ENCODE results near the gene MALAT1. TPM values are rescaled to one million over a fixed set of nuclear protein-coding genes. Genes with fewer than 3 reads are reported as not detected.

Gene MALAT1
- total RNA-seq, 1 donor from 2014 or later: 5,323 TPM

Other genes with a start within 250 kb of the MALAT1 start
- gene POLA2, start 237.1 kb upstream of the MALAT1 start, total RNA-seq: 78.2 and 78.9 TPM in 2 replicates
- gene CDC42EP2, start 184.2 kb upstream of the MALAT1 start, total RNA-seq: 1.6 and 2.7 TPM in 2 replicates
- gene DPF2, start 165.2 kb upstream of the MALAT1 start, total RNA-seq: 84.5 and 93.1 TPM in 2 replicates
- gene TIGD3, start 144.3 kb upstream of the MALAT1 start, total RNA-seq: 1.1 TPM in 2 replicates
- gene SLC25A45, start 116.4 kb upstream of the MALAT1 start, total RNA-seq: 15.3 and 19.4 TPM in 2 replicates
- gene FRMD8, start 112.4 kb upstream of the MALAT1 start, total RNA-seq: 40.5 and 42.3 TPM in 2 replicates
- gene NEAT1, start 76.2 kb upstream of the MALAT1 start, total RNA-seq: 507 and 517 TPM in 2 replicates
- gene SCYL1, start 26.0 kb downstream of the MALAT1 start, total RNA-seq: 103 and 109 TPM in 2 replicates
- 97.9 and 103 TPM in 2 replicates for gene LTBP3, start 59.3 kb downstream of the MALAT1 start, total RNA-seq
- gene ZNRD2, start 71.4 kb downstream of the MALAT1 start, total RNA-seq: 94.6 and 96.9 TPM in 2 replicates
- gene FAM89B, start 73.5 kb downstream of the MALAT1 start, total RNA-seq: 50.4 and 50.6 TPM in 2 replicates
- gene EHBP1L1, start 77.0 kb downstream of the MALAT1 start, total RNA-seq: 168 and 178 TPM in 2 replicates
- gene KCNK7, start 96.8 kb downstream of the MALAT1 start, total RNA-seq: 1.6 and 2.0 TPM in 2 replicates
- gene MAP3K11, start 115.2 kb downstream of the MALAT1 start, total RNA-seq: 103 and 106 TPM in 2 replicates
- gene PCNX3, start 116.7 kb downstream of the MALAT1 start, total RNA-seq: 55.0 and 55.2 TPM in 2 replicates
- gene SIPA1, start 139.1 kb downstream of the MALAT1 start, total RNA-seq: 117 and 130 TPM in 2 replicates
- 102 and 104 TPM in 2 replicates for gene RELA, start 163.9 kb downstream of the MALAT1 start, total RNA-seq
- 68.1 and 75.0 TPM in 2 replicates for gene KAT5, start 213.2 kb downstream of the MALAT1 start, total RNA-seq
- gene RNASEH2C, start 221.8 kb downstream of the MALAT1 start, total RNA-seq: 87.6 and 89.0 TPM in 2 replicates